Fibroblast of skin of left quadriceps (primary cell): ENCODE data around the gene PPP1R1A.

Experiments
- DNase-seq, 2 experiments: peaks; one replicate each; pipeline ENCODE4 v3.0.0-alpha.2; 2013; ENCODE audit warnings: low read depth in 2 of 2

The PPP1R1A gene

GRCh38 chr12:54588110-54588889, at the start of gene PPP1R1A:
Gene PPP1R1A (minus strand): TSS chr12:54588659. CDS start chr12:54588488, 171 bp downstream.
- no peak for DNase-seq

- DNase-seq: no peak
Observed at GRCh38 chr12:54634795-54635194, 46.3 kb upstream of the PPP1R1A start, which contains the start of gene LACRT. Gene LACRT (minus strand): TSS chr12:54634895. CDS start chr12:54634841, 54 bp downstream.

- DNase-seq: no peak
Observed at GRCh38 chr12:54631988-54632728, 43.7 kb upstream of the PPP1R1A start.

- no peak for DNase-seq
Observed at GRCh38 chr12:54631551-54631950, 43.1 kb upstream of the PPP1R1A start.

GRCh38 chr12:54629925-54630324, 41.5 kb upstream of the PPP1R1A start:
- DNase-seq: no peak

GRCh38 chr12:54628186-54628846, 39.9 kb upstream of the PPP1R1A start:
- DNase-seq: no peak

GRCh38 chr12:54627304-54627703, 38.8 kb upstream of the PPP1R1A start:
- no peak for DNase-seq

- DNase-seq: no peak
Observed at GRCh38 chr12:54625598-54625997, 37.1 kb upstream of the PPP1R1A start.

- no peak for DNase-seq
Observed at GRCh38 chr12:54624315-54625279, 36.1 kb upstream of the PPP1R1A start.

- no peak for DNase-seq
Observed at GRCh38 chr12:54622463-54623183, 34.2 kb upstream of the PPP1R1A start.

GRCh38 chr12:54616933-54617680, 28.6 kb upstream of the PPP1R1A start:
- DNase-seq: no peak

- no peak for DNase-seq
Observed at GRCh38 chr12:54612225-54612750, 23.8 kb upstream of the PPP1R1A start.

GRCh38 chr12:54611715-54612149, 23.3 kb upstream of the PPP1R1A start:
- DNase-seq: no peak

- no peak for DNase-seq
Observed at GRCh38 chr12:54608769-54609168, 20.3 kb upstream of the PPP1R1A start.

- DNase-seq: no peak
Observed at GRCh38 chr12:54608156-54608555, 19.7 kb upstream of the PPP1R1A start.

- DNase-seq: no peak
Observed at GRCh38 chr12:54606556-54606955, 18.1 kb upstream of the PPP1R1A start.

GRCh38 chr12:54605138-54605970, 16.9 kb upstream of the PPP1R1A start:
- no peak for DNase-seq

GRCh38 chr12:54604436-54604835, 16.0 kb upstream of the PPP1R1A start:
- no peak for DNase-seq

GRCh38 chr12:54603872-54604271, 15.4 kb upstream of the PPP1R1A start:
- no peak for DNase-seq
